ENCODE results near the gene CAT.

- no peak for TF ChIP-seq CTCF (IDR thresholded peaks at IDR 0.05)
- no peak for TF ChIP-seq EP300 (IDR thresholded peaks at IDR 0.05)
These were observed 20.9 kb downstream of the CAT start for GRCh38 chr11:34459507-34460162.
